ENCODE measurements around the gene RNF14. TPM values are rescaled to one million over a fixed set of nuclear protein-coding genes. Genes with fewer than 3 reads are reported as not detected.
A peak's percentile ranks its signal among the peaks of the same experiment; 100 is the strongest.

The RNF14 gene
- total and polyA plus RNA-seq, 3 donors from 2014 or later = 98.8 to 149 (median 101) TPM

- DNase-seq = no peak
- H3K27ac ChIP-seq = no peak overlapping the region
Measured at GRCh38 chr5:141958546-141959172, 10.2 kb upstream of the RNF14 start.

DNA sequence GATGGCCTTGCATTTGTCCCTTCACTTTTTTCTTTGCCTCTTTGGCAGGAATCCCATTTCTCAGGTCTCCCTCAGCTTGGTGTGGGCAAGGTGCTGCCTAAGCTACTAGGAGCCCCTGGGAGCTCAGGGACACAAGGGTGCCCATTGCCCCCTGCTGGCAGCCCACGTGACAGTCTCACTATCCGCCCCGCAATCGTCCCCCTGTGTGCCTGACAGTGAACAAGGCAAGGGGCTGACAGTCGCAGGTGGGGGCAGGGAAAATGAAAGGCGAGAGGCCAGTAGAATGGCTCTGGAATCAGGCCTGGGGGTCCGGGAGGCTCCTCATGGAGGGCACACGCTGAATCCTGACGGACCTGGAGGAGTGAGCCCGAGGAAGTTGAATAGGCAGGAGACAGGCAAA lies 8.9 kb upstream of the RNF14 start:
- no peak for TF ChIP-seq CTCF (IDR thresholded peaks at IDR 0.05)
- no peak for TF ChIP-seq POLR2A (IDR thresholded peaks at IDR 0.05)
- Histone ChIP-seq H3K4me1 (peaks cover 6% of the 10 kb centered on the region), H3K9me3 (no peaks in the 10 kb centered on the region), H3K4me3 (no peak overlapping the region), H3K27ac (no peak overlapping the region), H3K36me3 (ENCODE audit: low read depth, missing control alignments) (no peaks in the 10 kb centered on the region), H3K27me3 (no peaks in the 10 kb centered on the region)
- DNase-seq = no peak
- intact Hi-C loops (cut with DNase I; ENCODE audit: low total_unique reads) = loop anchor here (5.0 kb wide), 1 partner anchor 263 kb away; no protein-coding TSS in a partner anchor
- 69 to 80% methylated on average over 8 to 10 of the region's 10 CpGs for WGBS, 2 donors

More at GRCh38 chr5:141958546-141959172, 10.2 kb upstream of the RNF14 start:
- H3K9me3 ChIP-seq = no peaks in the 10 kb centered on the region
- no peaks in the 10 kb centered on the region for H3K27me3 ChIP-seq
- TF ChIP-seq POLR2A (IDR thresholded peaks at IDR 0.05) (no peak), CTCF (IDR thresholded peaks at IDR 0.05) (no peak)
- no peaks in the 10 kb centered on the region for H3K36me3 ChIP-seq (ENCODE audit: low read depth, missing control alignments)
- intact Hi-C loops (cut with DNase I; ENCODE audit: low total_unique reads) = loop anchor here (10.0 kb wide), 1 partner anchor 74 kb away; no protein-coding TSS in a partner anchor
- peaks cover 6% of the 10 kb centered on the region for H3K4me1 ChIP-seq
- WGBS, 2 donors = 64 to 70% methylated on average over 8 of the region's 8 CpGs
- H3K4me3 ChIP-seq = no peak overlapping the region

GRCh38 chr5:141960449-141961323 lies 8.2 kb upstream of the RNF14 start:
- Histone ChIP-seq H3K4me3 (no peak overlapping the region), H3K9me3 (no peaks in the 10 kb centered on the region), H3K36me3 (ENCODE audit: low read depth, missing control alignments) (no peaks in the 10 kb centered on the region), H3K4me1 (peaks cover 6% of the 10 kb centered on the region), H3K27me3 (no peaks in the 10 kb centered on the region), H3K27ac (no peak overlapping the region)
- TF ChIP-seq CTCF (IDR thresholded peaks at IDR 0.05) (peak; percentile 81 to 90 (median 88)), POLR2A (IDR thresholded peaks at IDR 0.05) (no peak)
- peak; percentile 90 for DNase-seq
- 32 to 35% methylated on average over 14 of the region's 14 CpGs for WGBS, 2 donors
- intact Hi-C loops (cut with DNase I; ENCODE audit: low total_unique reads) = loop anchor here (5.0 kb wide), 1 partner anchor 263 kb away; no protein-coding TSS in a partner anchor

- Histone ChIP-seq H3K9me3 (no peaks in the 10 kb centered on the region), H3K36me3 (ENCODE audit: low read depth, missing control alignments) (no peaks in the 10 kb centered on the region), H3K4me3 (no peak overlapping the region), H3K27ac (no peak overlapping the region), H3K27me3 (no peaks in the 10 kb centered on the region), H3K4me1 (peaks cover 6% of the 10 kb centered on the region)
- no peak for TF ChIP-seq POLR2A (IDR thresholded peaks at IDR 0.05)
- TF ChIP-seq CTCF (IDR thresholded peaks at IDR 0.05) = no peak
- no peak for DNase-seq
- intact Hi-C loops (cut with DNase I; ENCODE audit: low total_unique reads) = loop anchor here (5.0 kb wide), 1 partner anchor 264 kb away; no protein-coding TSS in a partner anchor
- WGBS, 2 donors = 90 to 95% methylated on average over 3 of the region's 3 CpGs
Measured at GRCh38 chr5:141961466-141961865, 7.4 kb upstream of the RNF14 start.
